IMR-90 (cell line): ENCODE data around the gene KCNMB2. TPM values are rescaled to one million over a fixed set of nuclear protein-coding genes. Genes with fewer than 3 reads are reported as not detected.

Experiments used
- ATAC-seq: fragments of 200-7000 bp; cut with Tn5 transposase; 2 replicates; pipeline ENCODE4 v1.9.1; 2020; ENCODE audit warnings: low read depth, mild to moderate bottlenecking, moderate library complexity
- BruUV-seq: library from RNA; stranded (reverse); fragments of 400-500 nt; replicated peaks from 2 replicates; lab custom pipeline; 2021; lab: Mats Ljungman, UMichigan
- CTCF ChIA-PET: fragments of 300-600 bp; formaldehyde crosslinking; extraction: SDS; loops from one replicate; lab custom pipeline; 2021; ENCODE audit warnings: antibody characterized with exemption; lab: Yijun Ruan, JAX
- POLR2A ChIA-PET: fragments of 300-600 bp; sonication (Branson Sonifier 250); formaldehyde crosslinking; loops from one replicate; lab custom pipeline; 2022; ENCODE audit warnings: antibody characterized with exemption; ENCODE audit not compliant: unreplicated experiment; lab: Charles Lee
- DNase-seq: peaks from one replicate; pipeline ENCODE4 v3.0.0; 2013
- H2AFZ ChIP-seq: replicated peaks from 2 replicates; pipeline ENCODE3; 2013; ENCODE audit warnings: low read length, mild to moderate bottlenecking; ENCODE audit not compliant: poor library complexity
- H2AK5ac ChIP-seq: 2 replicates; pipeline ENCODE4 v1.6.1; 2013; ENCODE audit warnings: low read depth, low read length, inconsistent platforms
- H2AK9ac ChIP-seq: replicated peaks from 2 replicates; pipeline ENCODE3; 2013; ENCODE audit warnings: mild to moderate bottlenecking, low read depth, low read length, moderate library complexity; ENCODE audit not compliant: poor library complexity
- H2BK120ac ChIP-seq: 2 replicates; pipeline ENCODE4 v1.6.1; 2013; ENCODE audit warnings: low read depth, low read length, inconsistent platforms
- H2BK15ac ChIP-seq: 3 replicates; pipeline ENCODE4 v1.6.1; 2013; ENCODE audit warnings: low read depth, low read length, inconsistent platforms
- H2BK20ac ChIP-seq: 2 replicates; pipeline ENCODE4 v1.6.1; 2013; ENCODE audit warnings: low read depth, mild to moderate bottlenecking, inconsistent platforms, low read length, moderate library complexity
- H2BK5ac ChIP-seq: 2 replicates; pipeline ENCODE4 v1.6.1; 2013; ENCODE audit warnings: mild to moderate bottlenecking, low read depth, low read length, inconsistent platforms; ENCODE audit not compliant: poor library complexity, severe bottlenecking
- H3K14ac ChIP-seq: replicated peaks from 2 replicates; pipeline ENCODE4 v1.6.1; 2013; ENCODE audit warnings: low read depth, low read length, inconsistent platforms
- H3K18ac ChIP-seq: 2 replicates; pipeline ENCODE4 v1.6.1; 2013; ENCODE audit warnings: low read depth, low read length, control low read depth
- H3K23ac ChIP-seq: 2 replicates; pipeline ENCODE4 v1.6.1; 2013; ENCODE audit warnings: low read depth, low read length, inconsistent platforms
- H3K27ac ChIP-seq: 2 replicates; pipeline ENCODE4 v1.5.1; 2013; ENCODE audit warnings: mild to moderate bottlenecking, control low read depth, low read length; ENCODE audit not compliant: insufficient read depth
- H3K27me3 ChIP-seq: 2 replicates; pipeline ENCODE4 v1.6.1; 2013; ENCODE audit warnings: low read length; ENCODE audit not compliant: control insufficient read depth, insufficient read depth
- H3K36me3 ChIP-seq: 2 replicates; pipeline ENCODE4 v1.6.1; 2013; ENCODE audit warnings: low read length, mixed read lengths; ENCODE audit not compliant: control insufficient read depth, insufficient read depth
- H3K4ac ChIP-seq: 2 replicates; pipeline ENCODE4 v1.6.1; 2013; ENCODE audit warnings: low read depth, low read length, inconsistent platforms
- H3K4me1 ChIP-seq: 2 replicates; pipeline ENCODE4 v1.6.1; 2013; ENCODE audit warnings: low read length, mixed read lengths; ENCODE audit not compliant: control insufficient read depth, insufficient read depth
- H3K4me2 ChIP-seq: 2 replicates; pipeline ENCODE4 v1.6.1; 2013; ENCODE audit warnings: low read depth, mild to moderate bottlenecking, control low read depth, low read length, moderate library complexity
- H3K4me3 ChIP-seq: 2 replicates; pipeline ENCODE4 v1.5.1; 2013; ENCODE audit warnings: low read depth, mild to moderate bottlenecking, control low read depth, low read length, moderate library complexity; ENCODE audit not compliant: insufficient read depth
- H3K56ac ChIP-seq: 2 replicates; pipeline ENCODE4 v1.6.1; 2013; ENCODE audit warnings: low read length, inconsistent platforms; ENCODE audit not compliant: insufficient read depth; ENCODE audit errors: extremely low read depth
- H3K79me1 ChIP-seq, 2 experiments: 2 replicates each; pipeline ENCODE4 v1.6.1; 2013; ENCODE audit warnings: low read length in 2 of 2, inconsistent platforms in 1 of 2, low read depth in 1 of 2
- H3K9ac ChIP-seq: 2 replicates; pipeline ENCODE4 v1.6.1; 2013; ENCODE audit warnings: low read depth, low read length, control low read depth
- H3K9me1 ChIP-seq: 2 replicates; pipeline ENCODE4 v1.6.1; 2013; ENCODE audit warnings: low read length, inconsistent platforms; ENCODE audit not compliant: insufficient read depth
- H3K9me3 ChIP-seq: 2 replicates; pipeline ENCODE4 v1.6.1; 2013; ENCODE audit warnings: low read length; ENCODE audit not compliant: control insufficient read depth, insufficient read depth
- H4K20me1 ChIP-seq: 2 replicates; pipeline ENCODE4 v1.6.1; 2013; ENCODE audit warnings: low read length, inconsistent platforms; ENCODE audit not compliant: insufficient read depth
- H4K5ac ChIP-seq: 2 replicates; pipeline ENCODE4 v1.6.1; 2013; ENCODE audit warnings: mild to moderate bottlenecking, low read depth, low read length, control low read depth
- H4K8ac ChIP-seq, 2 experiments: 2 replicates each; pipeline ENCODE4 v1.6.1; 2013; ENCODE audit warnings: low read depth in 2 of 2, low read length in 2 of 2, control low read depth in 1 of 2, inconsistent platforms in 1 of 2
- H4K91ac ChIP-seq: 2 replicates; pipeline ENCODE4 v1.6.1; 2013; ENCODE audit warnings: low read depth, low read length, inconsistent platforms; ENCODE audit not compliant: insufficient read depth
- BHLHE40 ChIP-seq: fragments of 150-350 bp; IDR thresholded peaks from 2 replicates; pipeline ENCODE4 v1.6.1; 2016; ENCODE audit warnings: mild to moderate bottlenecking, low read depth, low read length
- CEBPB ChIP-seq: IDR thresholded peaks from 2 replicates; pipeline ENCODE4 v1.6.1; 2012; ENCODE audit warnings: low read depth, low read length, improper control_type of control experiment
- CHD1 ChIP-seq: IDR thresholded peaks from 2 replicates; pipeline ENCODE4 v1.6.1; 2012; ENCODE audit warnings: low read depth, low read length, improper control_type of control experiment
- FOS ChIP-seq: fragments of 150-350 bp; IDR thresholded peaks from 2 replicates; pipeline ENCODE4 v1.6.1; 2016; ENCODE audit warnings: low read depth, low read length
- MAFK ChIP-seq: IDR thresholded peaks from 2 replicates; pipeline ENCODE4 v1.6.1; 2012; ENCODE audit warnings: low read depth, low read length, improper control_type of control experiment
- MAZ ChIP-seq: IDR thresholded peaks from 2 replicates; pipeline ENCODE4 v1.6.1; 2012; ENCODE audit warnings: low read depth, mild to moderate bottlenecking, low read length, improper control_type of control experiment, moderate library complexity, borderline replicate concordance
- MXI1 ChIP-seq: IDR thresholded peaks from 2 replicates; pipeline ENCODE4 v1.6.1; 2012; ENCODE audit warnings: low read depth, mild to moderate bottlenecking, low read length, moderate library complexity, borderline replicate concordance
- NFE2L2 ChIP-seq: fragments of 150-350 bp; IDR thresholded peaks from 2 replicates; pipeline ENCODE4 v1.6.1; 2016; ENCODE audit warnings: low read depth, mild to moderate bottlenecking, low read length
- POLR2A ChIP-seq: IDR thresholded peaks from 2 replicates; pipeline ENCODE4 v1.6.1; 2012; ENCODE audit warnings: mild to moderate bottlenecking, low read depth, low read length
- RAD21 ChIP-seq: IDR thresholded peaks from 2 replicates; pipeline ENCODE4 v1.6.1; 2012; ENCODE audit warnings: low read length, improper control_type of control experiment
- RCOR1 ChIP-seq: IDR thresholded peaks from 2 replicates; pipeline ENCODE4 v1.6.1; 2012; ENCODE audit warnings: mild to moderate bottlenecking, low read length, improper control_type of control experiment; ENCODE audit not compliant: insufficient replicate concordance
- RFX5 ChIP-seq: IDR thresholded peaks from 2 replicates; pipeline ENCODE4 v1.8.0; 2012; ENCODE audit warnings: low read depth, mild to moderate bottlenecking, low read length, moderate library complexity
- SMC3 ChIP-seq: fragments of 150-350 bp; IDR thresholded peaks from 2 replicates; pipeline ENCODE4 v1.6.1; 2016; ENCODE audit warnings: low read depth, mild to moderate bottlenecking, antibody characterized with exemption, low read length, moderate library complexity
- WGBS, 2 experiments: methylation state at CpG; one replicate each; pipeline versions ENCODE4 v1.1.5 to v1.1.7; 2013; ENCODE audit warnings: missing lambda C conversion rate in 2 of 2; ENCODE audit not compliant: insufficient read length in 1 of 2; ENCODE audit errors: extremely low coverage in 2 of 2; 5-methylcytosine and 5-hydroxymethylcytosine counted together
- dilution Hi-C: fragments of 300-500 bp; cut with HindIII; formaldehyde crosslinking; loops from one replicate; pipeline ENCODE4 v1.14.3; 2018; ENCODE audit warnings: low sequenced_read_pairs; ENCODE audit not compliant: unreplicated experiment
- in situ Hi-C: fragments of 300-500 bp; cut with MboI; formaldehyde crosslinking; loops from 3 replicates; pipeline ENCODE4 v1.14.3; 2019; ENCODE audit warnings: low sequenced_read_pairs, inconsistent platforms, mixed read lengths
- intact Hi-C: fragments of 100-400 bp; cut with micrococcal nuclease; formaldehyde crosslinking; loops from 2 replicates; pipeline ENCODE4 v1.10.0; 2022
- polyA plus RNA-seq, 3 experiments: library from polyadenylated mRNA; depleted of rRNA; stranded (reverse); fragments of >200 nt; gene quantifications; 2 replicates each; pipeline ENCODE4 v1.2.3, GENCODE V29; 2012; ENCODE audit warnings: low replicate concordance in 1 of 3
- total RNA-seq: library from RNA; depleted of rRNA; stranded (reverse); fragments of >200 nt; gene quantifications from 2 replicates; pipeline ENCODE4 v1.2.3, GENCODE V29; 2012
- TF ChIP-seq, protein P1 (sequence below): conservative IDR thresholded peaks from 2 replicates; pipeline ENCODE4 v1.5.1; 2012; ENCODE audit warnings: mild to moderate bottlenecking, low read depth, low read length, improper control_type of control experiment
- TF ChIP-seq, protein P2 (sequence below): fragments of 150-350 bp; IDR thresholded peaks from 2 replicates; pipeline ENCODE4 v1.6.1; 2017; ENCODE audit warnings: mild to moderate bottlenecking, antibody characterized with exemption, low read length, low read depth
- TF ChIP-seq, protein P3 (sequence below): fragments of 150-350 bp; IDR thresholded peaks from 2 replicates; pipeline ENCODE4 v1.6.1; 2016; ENCODE audit warnings: low read depth, mild to moderate bottlenecking, low read length, moderate library complexity, borderline replicate concordance

KCNMB2 gene
- total and polyA plus RNA-seq, 2 of the 4 experiments (the other 2 are of a cell fraction): not detected

DNA sequence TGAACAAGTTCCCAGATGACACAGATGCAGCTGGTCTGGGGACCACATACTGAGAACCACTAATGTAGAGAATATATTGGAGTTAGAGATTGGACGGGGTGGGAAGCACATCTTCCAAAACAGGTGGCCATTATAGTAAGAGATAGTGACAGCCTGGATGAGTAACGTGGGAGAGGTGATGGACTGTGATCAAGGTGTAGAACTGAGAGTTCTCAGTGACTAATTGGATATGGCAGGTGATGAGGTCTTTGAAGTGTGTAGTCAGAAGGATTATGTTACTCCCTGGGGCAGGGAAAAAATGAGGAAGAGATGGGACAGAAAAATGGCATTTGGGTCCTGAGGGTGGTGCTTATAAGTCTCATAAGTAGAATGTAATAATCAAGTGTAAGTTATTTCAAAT lies 66.6 kb downstream of the KCNMB2 start:
- H2AFZ ChIP-seq: no peak overlapping the region
- H3K36me3 ChIP-seq: no peaks in the 10 kb centered on the region
- H2BK120ac ChIP-seq: no peak overlapping the region
- H2BK20ac ChIP-seq: no peak overlapping the region
- H3K4me1 ChIP-seq: no peaks in the 10 kb centered on the region
- no peak overlapping the region for H3K4me3 ChIP-seq
- no peaks in the 10 kb centered on the region for H3K27me3 ChIP-seq
- POLR2A ChIA-PET: no interaction called here
- DNase-seq (no peak), ATAC-seq (no peak)
- H3K27ac ChIP-seq: no peak overlapping the region
- no peaks in the 10 kb centered on the region for H4K20me1 ChIP-seq
- intact Hi-C loops: no loop called here
- no peak overlapping the region for H4K5ac ChIP-seq
- H3K79me1 ChIP-seq: no peaks in the 10 kb centered on the region
- H3K9me3 ChIP-seq: no peaks in the 10 kb centered on the region
- no peak overlapping the region for H3K18ac ChIP-seq
- no peak overlapping the region for H3K9ac ChIP-seq
- H3K4me2 ChIP-seq: no peak overlapping the region
- H2AK9ac ChIP-seq: no peak overlapping the region
- no peak overlapping the region for H3K56ac ChIP-seq
- in situ Hi-C loops: no loop called here
- no peak overlapping the region for H3K14ac ChIP-seq
- TF ChIP-seq FOS (no peak), MXI1 (no peak), BHLHE40 (no peak), RFX5 (no peak), RAD21 (no peak), MAZ (no peak), CHD1 (no peak), NFE2L2 (no peak), RCOR1 (no peak), MAFK (no peak), POLR2A (no peak), SMC3 (no peak), CEBPB (no peak)
- TF ChIP-seq, protein P1, sequence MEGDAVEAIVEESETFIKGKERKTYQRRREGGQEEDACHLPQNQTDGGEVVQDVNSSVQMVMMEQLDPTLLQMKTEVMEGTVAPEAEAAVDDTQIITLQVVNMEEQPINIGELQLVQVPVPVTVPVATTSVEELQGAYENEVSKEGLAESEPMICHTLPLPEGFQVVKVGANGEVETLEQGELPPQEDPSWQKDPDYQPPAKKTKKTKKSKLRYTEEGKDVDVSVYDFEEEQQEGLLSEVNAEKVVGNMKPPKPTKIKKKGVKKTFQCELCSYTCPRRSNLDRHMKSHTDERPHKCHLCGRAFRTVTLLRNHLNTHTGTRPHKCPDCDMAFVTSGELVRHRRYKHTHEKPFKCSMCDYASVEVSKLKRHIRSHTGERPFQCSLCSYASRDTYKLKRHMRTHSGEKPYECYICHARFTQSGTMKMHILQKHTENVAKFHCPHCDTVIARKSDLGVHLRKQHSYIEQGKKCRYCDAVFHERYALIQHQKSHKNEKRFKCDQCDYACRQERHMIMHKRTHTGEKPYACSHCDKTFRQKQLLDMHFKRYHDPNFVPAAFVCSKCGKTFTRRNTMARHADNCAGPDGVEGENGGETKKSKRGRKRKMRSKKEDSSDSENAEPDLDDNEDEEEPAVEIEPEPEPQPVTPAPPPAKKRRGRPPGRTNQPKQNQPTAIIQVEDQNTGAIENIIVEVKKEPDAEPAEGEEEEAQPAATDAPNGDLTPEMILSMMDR: no peak
- TF ChIP-seq, protein P2, sequence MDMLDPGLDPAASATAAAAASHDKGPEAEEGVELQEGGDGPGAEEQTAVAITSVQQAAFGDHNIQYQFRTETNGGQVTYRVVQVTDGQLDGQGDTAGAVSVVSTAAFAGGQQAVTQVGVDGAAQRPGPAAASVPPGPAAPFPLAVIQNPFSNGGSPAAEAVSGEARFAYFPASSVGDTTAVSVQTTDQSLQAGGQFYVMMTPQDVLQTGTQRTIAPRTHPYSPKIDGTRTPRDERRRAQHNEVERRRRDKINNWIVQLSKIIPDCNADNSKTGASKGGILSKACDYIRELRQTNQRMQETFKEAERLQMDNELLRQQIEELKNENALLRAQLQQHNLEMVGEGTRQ: no peak
- TF ChIP-seq, protein P3, sequence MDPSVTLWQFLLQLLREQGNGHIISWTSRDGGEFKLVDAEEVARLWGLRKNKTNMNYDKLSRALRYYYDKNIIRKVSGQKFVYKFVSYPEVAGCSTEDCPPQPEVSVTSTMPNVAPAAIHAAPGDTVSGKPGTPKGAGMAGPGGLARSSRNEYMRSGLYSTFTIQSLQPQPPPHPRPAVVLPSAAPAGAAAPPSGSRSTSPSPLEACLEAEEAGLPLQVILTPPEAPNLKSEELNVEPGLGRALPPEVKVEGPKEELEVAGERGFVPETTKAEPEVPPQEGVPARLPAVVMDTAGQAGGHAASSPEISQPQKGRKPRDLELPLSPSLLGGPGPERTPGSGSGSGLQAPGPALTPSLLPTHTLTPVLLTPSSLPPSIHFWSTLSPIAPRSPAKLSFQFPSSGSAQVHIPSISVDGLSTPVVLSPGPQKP: no peak
- H4K8ac ChIP-seq: no peak overlapping the region
- no peak overlapping the region for H2BK5ac ChIP-seq
- no peak overlapping the region for H3K4ac ChIP-seq
- BruUV-seq: no TSS peak
- no peak overlapping the region for H3K23ac ChIP-seq
- CTCF ChIA-PET: no interaction called here
- H2BK15ac ChIP-seq: no peak overlapping the region
- no peaks in the 10 kb centered on the region for H3K9me1 ChIP-seq
- H4K91ac ChIP-seq: no peak overlapping the region
- dilution Hi-C loops: no loop called here
- H2AK5ac ChIP-seq: no peak overlapping the region
- 33% methylated on average over 1 of the region's 2 CpGs; no CpG with 5 or more reads in 1 of the 2 experiments for WGBS, 2 experiments
